ENCODE data around the gene NARS2. TPM values are rescaled to one million over a fixed set of nuclear protein-coding genes. Genes with fewer than 3 reads are reported as not detected.

The NARS2 gene
- total RNA-seq, 4 donors from 2014 or later, result 17.1 to 23.6 (median 22.5) TPM

GRCh38 chr11:78493413-78493975, 81.2 kb downstream of the NARS2 start:
- Histone ChIP-seq H3K4me3 (replicated peaks in 1 of 3) (no peak overlapping the region), H3K36me3 (no peaks in the 10 kb centered on the region), H3K4me1 (peaks cover 12 to 15% of the 10 kb centered on the region in 2 donors), H3K9me3 (no peaks in the 10 kb centered on the region), H3K27ac (no peak overlapping the region), H3K27me3 (no peaks in the 10 kb centered on the region)
- intact Hi-C loops (cut with DNase I), result no loop called here
- 85 to 94% methylated on average over 3 of the region's 3 CpGs for whole genome bisulfite sequencing, 2 donors
- no peak for TF ChIP-seq POLR2A (IDR thresholded peaks at IDR 0.05)
- no peak for TF ChIP-seq CTCF (IDR thresholded peaks at IDR 0.05)
- DNase-seq, result no peak

GRCh38 chr11:78492973-78493372, 81.7 kb downstream of the NARS2 start:
- TF ChIP-seq CTCF (IDR thresholded peaks at IDR 0.05) (no peak), POLR2A (IDR thresholded peaks at IDR 0.05) (no peak)
- H3K27me3 ChIP-seq, result no peaks in the 10 kb centered on the region
- no peak for DNase-seq
- H3K4me3 ChIP-seq (replicated peaks in 1 of 3), result no peak overlapping the region
- WGBS, 2 donors, result 91 to 94% methylated on average over 6 of the region's 6 CpGs
- H3K27ac ChIP-seq, result no peak overlapping the region
- no peaks in the 10 kb centered on the region for H3K36me3 ChIP-seq
- H3K9me3 ChIP-seq, result no peaks in the 10 kb centered on the region
- H3K4me1 ChIP-seq, result peaks cover 8 to 15% of the 10 kb centered on the region in 2 donors
- intact Hi-C loops (cut with DNase I), result no loop called here

- no peak overlapping the region for H3K27ac ChIP-seq
- H3K4me1 ChIP-seq, result no peaks in the 10 kb centered on the region
- TF ChIP-seq CTCF (IDR thresholded peaks at IDR 0.05), result no peak
- no peak for TF ChIP-seq POLR2A (IDR thresholded peaks at IDR 0.05)
- no peaks in the 10 kb centered on the region for H3K9me3 ChIP-seq
- no peaks in the 10 kb centered on the region for H3K36me3 ChIP-seq
- H3K27me3 ChIP-seq, result no peaks in the 10 kb centered on the region
- no peak for DNase-seq
- no peak overlapping the region for H3K4me3 ChIP-seq (replicated peaks in 1 of 3)
- intact Hi-C loops (cut with DNase I), result no loop called here
These were observed 85.5 kb downstream of the NARS2 start for GRCh38 chr11:78489184-78489583.

GRCh38 chr11:78478536-78478935, 96.1 kb downstream of the NARS2 start:
- no peak for TF ChIP-seq CTCF (IDR thresholded peaks at IDR 0.05)
- TF ChIP-seq POLR2A (IDR thresholded peaks at IDR 0.05), result no peak
- H3K9me3 ChIP-seq, result no peaks in the 10 kb centered on the region
- H3K36me3 ChIP-seq, result no peaks in the 10 kb centered on the region
- H3K4me1 ChIP-seq, result no peaks in the 10 kb centered on the region
- intact Hi-C loops (cut with DNase I), result no loop called here
- 97 to 100% methylated on average over 2 of the region's 2 CpGs for WGBS, 2 donors
- no peak overlapping the region for H3K4me3 ChIP-seq (replicated peaks in 1 of 3)
- no peak overlapping the region for H3K27ac ChIP-seq
- DNase-seq, result no peak
- H3K27me3 ChIP-seq, result no peaks in the 10 kb centered on the region

- Histone ChIP-seq H3K27ac (no peak overlapping the region), H3K4me3 (replicated peaks in 1 of 3) (no peak overlapping the region), H3K27me3 (no peaks in the 10 kb centered on the region), H3K4me1 (no peaks in the 10 kb centered on the region), H3K36me3 (no peaks in the 10 kb centered on the region), H3K9me3 (no peaks in the 10 kb centered on the region)
- intact Hi-C loops (cut with DNase I), result no loop called here
- TF ChIP-seq CTCF (IDR thresholded peaks at IDR 0.05) (no peak), POLR2A (IDR thresholded peaks at IDR 0.05) (no peak)
- 70% methylated on average over 1 of the region's 1 CpG; no CpG with 5 or more reads in 1 of the 2 donors for WGBS, 2 donors
- DNase-seq, result no peak
These were observed 98.6 kb downstream of the NARS2 start for GRCh38 chr11:78476066-78476465.

All from thyroid gland (tissue), 4 donors.